ENCODE measurements around the gene PIK3CD. TPM values are rescaled to one million over a fixed set of nuclear protein-coding genes. Genes with fewer than 3 reads are reported as not detected.

The PIK3CD gene
- polyA plus RNA-seq, 1 of the 3 experiments (the other 2 are of a cell fraction) = 6.0 TPM

DNA sequence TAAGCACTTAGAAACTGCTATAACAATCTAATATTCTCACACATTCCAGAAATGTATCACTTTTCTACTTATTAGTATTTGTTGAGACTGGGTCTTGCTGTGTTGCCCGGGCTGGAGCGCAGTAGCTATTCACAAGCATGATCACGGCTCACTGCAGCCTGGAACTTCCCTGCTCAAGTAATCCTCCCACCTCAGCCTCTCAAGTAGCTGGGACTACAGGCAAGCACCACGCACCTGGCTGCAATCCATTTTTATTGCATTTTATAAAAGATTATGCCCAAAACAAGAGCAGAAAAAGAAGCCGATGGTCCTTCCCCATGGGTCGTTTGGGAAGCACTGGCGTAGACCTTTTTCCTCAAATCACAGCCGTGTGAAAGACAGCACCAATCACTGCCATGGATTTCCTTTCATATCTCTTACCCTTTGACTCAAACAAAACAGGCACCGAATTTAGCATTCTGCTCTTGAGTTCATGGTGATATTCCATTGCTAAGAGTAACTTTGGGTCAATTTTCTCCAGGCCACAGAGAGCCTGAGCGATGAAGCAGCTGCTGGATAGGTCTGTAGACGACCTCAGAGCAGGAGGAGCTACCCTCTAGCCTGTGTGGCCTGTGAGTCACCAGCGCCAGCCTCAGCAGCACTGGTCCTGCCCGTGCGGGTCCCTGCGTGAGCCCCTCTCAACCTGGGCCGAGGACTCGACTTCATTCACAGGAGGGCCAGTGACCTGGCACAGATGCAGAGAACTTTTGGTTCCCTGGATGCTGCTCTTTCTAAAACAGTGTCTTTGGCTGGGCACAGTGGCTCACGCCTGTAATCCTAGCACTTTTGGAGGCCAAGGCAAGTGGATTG lies 80.8 kb downstream of the PIK3CD start (continued):
- TF ChIP-seq, protein P1, sequence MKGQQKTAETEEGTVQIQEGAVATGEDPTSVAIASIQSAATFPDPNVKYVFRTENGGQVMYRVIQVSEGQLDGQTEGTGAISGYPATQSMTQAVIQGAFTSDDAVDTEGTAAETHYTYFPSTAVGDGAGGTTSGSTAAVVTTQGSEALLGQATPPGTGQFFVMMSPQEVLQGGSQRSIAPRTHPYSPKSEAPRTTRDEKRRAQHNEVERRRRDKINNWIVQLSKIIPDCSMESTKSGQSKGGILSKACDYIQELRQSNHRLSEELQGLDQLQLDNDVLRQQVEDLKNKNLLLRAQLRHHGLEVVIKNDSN (IDR thresholded peaks at IDR 0.05; ENCODE audit: borderline replicate concordance, low read depth) = no peak
- TF ChIP-seq NRF1 (IDR thresholded peaks at IDR 0.05; ENCODE audit: low read depth, low read length) = no peak
- TF ChIP-seq FOSL2 (IDR thresholded peaks at IDR 0.05; ENCODE audit: borderline replicate concordance, low read depth) = no peak
- TF ChIP-seq, protein P2, sequence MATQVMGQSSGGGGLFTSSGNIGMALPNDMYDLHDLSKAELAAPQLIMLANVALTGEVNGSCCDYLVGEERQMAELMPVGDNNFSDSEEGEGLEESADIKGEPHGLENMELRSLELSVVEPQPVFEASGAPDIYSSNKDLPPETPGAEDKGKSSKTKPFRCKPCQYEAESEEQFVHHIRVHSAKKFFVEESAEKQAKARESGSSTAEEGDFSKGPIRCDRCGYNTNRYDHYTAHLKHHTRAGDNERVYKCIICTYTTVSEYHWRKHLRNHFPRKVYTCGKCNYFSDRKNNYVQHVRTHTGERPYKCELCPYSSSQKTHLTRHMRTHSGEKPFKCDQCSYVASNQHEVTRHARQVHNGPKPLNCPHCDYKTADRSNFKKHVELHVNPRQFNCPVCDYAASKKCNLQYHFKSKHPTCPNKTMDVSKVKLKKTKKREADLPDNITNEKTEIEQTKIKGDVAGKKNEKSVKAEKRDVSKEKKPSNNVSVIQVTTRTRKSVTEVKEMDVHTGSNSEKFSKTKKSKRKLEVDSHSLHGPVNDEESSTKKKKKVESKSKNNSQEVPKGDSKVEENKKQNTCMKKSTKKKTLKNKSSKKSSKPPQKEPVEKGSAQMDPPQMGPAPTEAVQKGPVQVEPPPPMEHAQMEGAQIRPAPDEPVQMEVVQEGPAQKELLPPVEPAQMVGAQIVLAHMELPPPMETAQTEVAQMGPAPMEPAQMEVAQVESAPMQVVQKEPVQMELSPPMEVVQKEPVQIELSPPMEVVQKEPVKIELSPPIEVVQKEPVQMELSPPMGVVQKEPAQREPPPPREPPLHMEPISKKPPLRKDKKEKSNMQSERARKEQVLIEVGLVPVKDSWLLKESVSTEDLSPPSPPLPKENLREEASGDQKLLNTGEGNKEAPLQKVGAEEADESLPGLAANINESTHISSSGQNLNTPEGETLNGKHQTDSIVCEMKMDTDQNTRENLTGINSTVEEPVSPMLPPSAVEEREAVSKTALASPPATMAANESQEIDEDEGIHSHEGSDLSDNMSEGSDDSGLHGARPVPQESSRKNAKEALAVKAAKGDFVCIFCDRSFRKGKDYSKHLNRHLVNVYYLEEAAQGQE (IDR thresholded peaks at IDR 0.05; ENCODE audit: low read depth, low read length) = no peak
- TF ChIP-seq TAF1 (IDR thresholded peaks at IDR 0.05; ENCODE audit: borderline replicate concordance, low read depth, low read length) = no peak

DNA sequence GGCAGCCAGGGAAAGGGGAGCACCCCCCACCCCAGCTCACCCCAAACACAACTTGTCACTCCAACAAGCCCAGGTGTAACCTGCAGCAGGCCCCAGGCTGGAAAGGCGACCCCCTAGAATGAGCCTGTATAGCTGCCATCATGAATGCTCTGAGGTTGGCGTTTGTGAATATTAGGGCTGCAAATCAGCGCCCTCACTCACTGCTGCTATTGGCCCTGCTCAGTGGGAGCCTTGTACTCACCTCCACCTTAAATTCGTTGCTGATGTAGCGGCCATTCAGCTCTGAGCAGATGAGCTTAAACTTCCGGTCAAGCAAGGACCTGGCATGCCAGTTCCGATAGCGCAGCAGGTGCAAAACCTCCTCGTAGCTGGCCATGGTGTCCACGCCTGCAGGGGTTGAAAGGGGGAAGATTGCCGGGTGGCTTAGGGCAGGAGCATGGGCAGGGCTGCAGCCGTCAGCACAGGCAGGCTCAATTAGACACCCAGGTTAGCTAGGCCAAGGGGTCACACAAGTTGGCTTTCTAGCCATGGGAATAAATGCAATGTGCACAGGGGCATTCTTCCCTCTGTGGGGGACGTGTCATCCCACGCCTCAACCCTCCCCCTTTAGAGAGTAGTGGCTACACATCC lies 81.7 kb downstream of the PIK3CD start:
- H3K36me3 ChIP-seq (replicated peaks in 1 of 2; ENCODE audit: control insufficient read depth in 1 of 2, insufficient read depth in 2 of 2, low read length in 1 of 2) = peaks cover 0 to 78% of the 10 kb centered on the region in 2 experiments
- POLR2A ChIA-PET = no interaction called here

More for the DNA sequence above, 81.7 kb downstream of the PIK3CD start:
- no peak overlapping the region for H3K4me3 ChIP-seq (ENCODE audit: low read depth in 2 of 2, low read length in 1 of 2)
- TF ChIP-seq CHD2 (IDR thresholded peaks at IDR 0.05; ENCODE audit: low read length, partially characterized antibody) (no peak), EP300 (IDR thresholded peaks at IDR 0.05; ENCODE audit: borderline replicate concordance in 1 of 2, low read depth in 1 of 2, low read length in 1 of 2) (no peak), MEF2A (IDR thresholded peaks at IDR 0.05; ENCODE audit: borderline replicate concordance, low read depth) (no peak), EZH2phosphoT487 (IDR thresholded peaks at IDR 0.05; ENCODE audit: borderline replicate concordance, low read depth) (no peak), MXI1 (IDR thresholded peaks at IDR 0.05; ENCODE audit: low read depth, low read length) (no peak), NRF1 (IDR thresholded peaks at IDR 0.05; ENCODE audit: low read depth, low read length) (no peak), GATA2 (CRISPR knock-in tag; IDR thresholded peaks at IDR 0.05) (no peak), RAD21 (IDR thresholded peaks at IDR 0.05; ENCODE audit: low read length) (no peak)
- TF ChIP-seq, protein P3, sequence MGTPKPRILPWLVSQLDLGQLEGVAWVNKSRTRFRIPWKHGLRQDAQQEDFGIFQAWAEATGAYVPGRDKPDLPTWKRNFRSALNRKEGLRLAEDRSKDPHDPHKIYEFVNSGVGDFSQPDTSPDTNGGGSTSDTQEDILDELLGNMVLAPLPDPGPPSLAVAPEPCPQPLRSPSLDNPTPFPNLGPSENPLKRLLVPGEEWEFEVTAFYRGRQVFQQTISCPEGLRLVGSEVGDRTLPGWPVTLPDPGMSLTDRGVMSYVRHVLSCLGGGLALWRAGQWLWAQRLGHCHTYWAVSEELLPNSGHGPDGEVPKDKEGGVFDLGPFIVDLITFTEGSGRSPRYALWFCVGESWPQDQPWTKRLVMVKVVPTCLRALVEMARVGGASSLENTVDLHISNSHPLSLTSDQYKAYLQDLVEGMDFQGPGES (IDR thresholded peaks at IDR 0.05; ENCODE audit: low read depth, low read length) = no peak
- TF ChIP-seq, protein P4, sequence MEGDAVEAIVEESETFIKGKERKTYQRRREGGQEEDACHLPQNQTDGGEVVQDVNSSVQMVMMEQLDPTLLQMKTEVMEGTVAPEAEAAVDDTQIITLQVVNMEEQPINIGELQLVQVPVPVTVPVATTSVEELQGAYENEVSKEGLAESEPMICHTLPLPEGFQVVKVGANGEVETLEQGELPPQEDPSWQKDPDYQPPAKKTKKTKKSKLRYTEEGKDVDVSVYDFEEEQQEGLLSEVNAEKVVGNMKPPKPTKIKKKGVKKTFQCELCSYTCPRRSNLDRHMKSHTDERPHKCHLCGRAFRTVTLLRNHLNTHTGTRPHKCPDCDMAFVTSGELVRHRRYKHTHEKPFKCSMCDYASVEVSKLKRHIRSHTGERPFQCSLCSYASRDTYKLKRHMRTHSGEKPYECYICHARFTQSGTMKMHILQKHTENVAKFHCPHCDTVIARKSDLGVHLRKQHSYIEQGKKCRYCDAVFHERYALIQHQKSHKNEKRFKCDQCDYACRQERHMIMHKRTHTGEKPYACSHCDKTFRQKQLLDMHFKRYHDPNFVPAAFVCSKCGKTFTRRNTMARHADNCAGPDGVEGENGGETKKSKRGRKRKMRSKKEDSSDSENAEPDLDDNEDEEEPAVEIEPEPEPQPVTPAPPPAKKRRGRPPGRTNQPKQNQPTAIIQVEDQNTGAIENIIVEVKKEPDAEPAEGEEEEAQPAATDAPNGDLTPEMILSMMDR (IDR thresholded peaks at IDR 0.05) = no peak
- TF ChIP-seq, protein P5, sequence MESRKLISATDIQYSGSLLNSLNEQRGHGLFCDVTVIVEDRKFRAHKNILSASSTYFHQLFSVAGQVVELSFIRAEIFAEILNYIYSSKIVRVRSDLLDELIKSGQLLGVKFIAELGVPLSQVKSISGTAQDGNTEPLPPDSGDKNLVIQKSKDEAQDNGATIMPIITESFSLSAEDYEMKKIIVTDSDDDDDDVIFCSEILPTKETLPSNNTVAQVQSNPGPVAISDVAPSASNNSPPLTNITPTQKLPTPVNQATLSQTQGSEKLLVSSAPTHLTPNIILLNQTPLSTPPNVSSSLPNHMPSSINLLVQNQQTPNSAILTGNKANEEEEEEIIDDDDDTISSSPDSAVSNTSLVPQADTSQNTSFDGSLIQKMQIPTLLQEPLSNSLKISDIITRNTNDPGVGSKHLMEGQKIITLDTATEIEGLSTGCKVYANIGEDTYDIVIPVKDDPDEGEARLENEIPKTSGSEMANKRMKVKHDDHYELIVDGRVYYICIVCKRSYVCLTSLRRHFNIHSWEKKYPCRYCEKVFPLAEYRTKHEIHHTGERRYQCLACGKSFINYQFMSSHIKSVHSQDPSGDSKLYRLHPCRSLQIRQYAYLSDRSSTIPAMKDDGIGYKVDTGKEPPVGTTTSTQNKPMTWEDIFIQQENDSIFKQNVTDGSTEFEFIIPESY (IDR thresholded peaks at IDR 0.05; ENCODE audit: borderline replicate concordance, low read depth) = no peak
- TF ChIP-seq, protein P1 (IDR thresholded peaks at IDR 0.05; ENCODE audit: borderline replicate concordance, low read depth) = no peak
- H4K20me1 ChIP-seq (ENCODE audit: insufficient read depth) = no peaks in the 10 kb centered on the region
- H3F3A ChIP-seq (replicated peaks; ENCODE audit: insufficient read depth) = no peaks in the 10 kb centered on the region
- H3K4me1 ChIP-seq (ENCODE audit: control insufficient read depth in 1 of 2, insufficient read depth in 2 of 2, low read depth in 1 of 2, low read length in 1 of 2) = no peaks in the 10 kb centered on the region
- no peaks in the 10 kb centered on the region for H3K9me2 ChIP-seq
- CTCF ChIA-PET = interaction anchor here (0.6 to 2.6 kb wide), 7 partner anchors 11 to 135 kb away, joined by 3 to 7 read pairs (median 3); no protein-coding TSS in a partner anchor
- no peaks in the 10 kb centered on the region for H3K27me3 ChIP-seq (ENCODE audit: insufficient read depth)
- H3K9me3 ChIP-seq = no peaks in the 10 kb centered on the region
- DNase-seq = no peak
- no peak overlapping the region for H2AFZ ChIP-seq (ENCODE audit: low read depth)
- no peaks in the 10 kb centered on the region for H3K79me2 ChIP-seq (ENCODE audit: insufficient read depth)
- H3K4me2 ChIP-seq = no peak overlapping the region
- no peak overlapping the region for H3K27ac ChIP-seq (ENCODE audit: low read depth in 2 of 2, low read length in 1 of 2)
- no peak overlapping the region for H3K9ac ChIP-seq
- 97% methylated on average over 6 of the region's 14 CpGs for WGBS (ENCODE audit: low lambda C conversion rate)

Data from SK-N-SH (cell line).